SK-N-SH treated with all-trans-retinoic acid at 6 μM for 48 hours (cell line): ENCODE results near the gene FGF13.

Source experiments
- ATAC-seq: fragments of 200-7000 bp; cut with Tn5 transposase; 3 replicates; pipeline ENCODE4 v1.9.1; 2020; ENCODE audit warnings: mild to moderate bottlenecking, moderate library complexity
- ARNTL ChIP-seq: fragments of 450-650 bp; formaldehyde crosslinking; IDR thresholded peaks from 2 replicates; pipeline ENCODE4 v1.5.0; 2020; ENCODE audit warnings: low read depth, mild to moderate bottlenecking, moderate library complexity, borderline replicate concordance
- BACH2 ChIP-seq: fragments of 250-450 bp; sonication (Bioruptor Pico); IDR thresholded peaks from 2 replicates; pipeline ENCODE4 v1.9.0; 2021; ENCODE audit warnings: mild to moderate bottlenecking, borderline replicate concordance
- CREB5 ChIP-seq: fragments of 250-450 bp; sonication (Bioruptor Pico); IDR thresholded peaks from 2 replicates; pipeline ENCODE4 v1.5.1; 2020; ENCODE audit warnings: low read depth, mild to moderate bottlenecking, moderate library complexity
- CSDC2 ChIP-seq: fragments of 250-450 bp; sonication (Bioruptor Pico); IDR thresholded peaks from 2 replicates; pipeline ENCODE4 v1.5.0; 2020; ENCODE audit warnings: mild to moderate bottlenecking, moderate library complexity
- CSRNP3 ChIP-seq: fragments of 250-450 bp; sonication (Bioruptor Pico); IDR thresholded peaks from 2 replicates; pipeline ENCODE4 v1.5.1; 2021; ENCODE audit warnings: mild to moderate bottlenecking, moderate library complexity
- GLIS3 ChIP-seq: fragments of 250-450 bp; sonication (Bioruptor Pico); IDR thresholded peaks from 2 replicates; pipeline ENCODE4 v1.5.0; 2020; ENCODE audit warnings: mild to moderate bottlenecking, moderate library complexity
- ISL1 ChIP-seq: fragments of 250-450 bp; sonication (Bioruptor Pico); IDR thresholded peaks from 2 replicates; pipeline ENCODE4 v2.1.2; 2022; ENCODE audit warnings: mild to moderate bottlenecking, moderate library complexity
- OSR1 ChIP-seq: fragments of 250-450 bp; sonication (Bioruptor Pico); IDR thresholded peaks from 2 replicates; pipeline ENCODE4 v1.8.0; 2022; ENCODE audit warnings: moderate library complexity, mild to moderate bottlenecking, inconsistent platforms
- PATZ1 ChIP-seq: fragments of 250-450 bp; sonication (Bioruptor Pico); IDR thresholded peaks from 2 replicates; pipeline ENCODE4 v1.8.0; 2020; ENCODE audit warnings: mild to moderate bottlenecking, moderate library complexity, borderline replicate concordance
- PPARA ChIP-seq: fragments of 250-450 bp; sonication (Bioruptor Pico); IDR thresholded peaks from 2 replicates; pipeline ENCODE4 v1.5.0; 2020; ENCODE audit warnings: mild to moderate bottlenecking, borderline replicate concordance
- RARB ChIP-seq: fragments of 250-450 bp; sonication (Bioruptor Pico); IDR thresholded peaks from 2 replicates; pipeline ENCODE4 v1.8.0; 2021; ENCODE audit warnings: mild to moderate bottlenecking, moderate library complexity
- SNAI2 ChIP-seq: fragments of 250-450 bp; sonication (Bioruptor Pico); IDR thresholded peaks from 2 replicates; pipeline ENCODE4 v1.5.0; 2020; ENCODE audit warnings: mild to moderate bottlenecking, moderate library complexity
- TOX ChIP-seq: fragments of 250-450 bp; sonication (Bioruptor Pico); IDR thresholded peaks from 2 replicates; pipeline ENCODE4 v1.8.0; 2021; ENCODE audit warnings: mild to moderate bottlenecking, moderate library complexity, borderline replicate concordance
- TSHZ2 ChIP-seq: fragments of 250-450 bp; sonication (Bioruptor Pico); IDR thresholded peaks from 2 replicates; pipeline ENCODE4 v1.5.0; 2020; ENCODE audit warnings: mild to moderate bottlenecking, moderate library complexity
- ZC3H10 ChIP-seq: fragments of 250-450 bp; sonication (Bioruptor Pico); IDR thresholded peaks from 2 replicates; pipeline ENCODE4 v1.5.1; 2021; ENCODE audit warnings: mild to moderate bottlenecking, moderate library complexity
- ZFP3 ChIP-seq: fragments of 250-450 bp; sonication (Bioruptor Pico); IDR thresholded peaks from 2 replicates; pipeline ENCODE4 v1.5.0; 2020; ENCODE audit warnings: mild to moderate bottlenecking, moderate library complexity
- ZFP30 ChIP-seq: fragments of 450-650 bp; formaldehyde crosslinking; IDR thresholded peaks from 2 replicates; pipeline ENCODE4 v1.5.0; 2022; ENCODE audit warnings: mild to moderate bottlenecking, moderate library complexity
- ZNF565 ChIP-seq: fragments of 450-650 bp; formaldehyde crosslinking; conservative IDR thresholded peaks from 2 replicates; pipeline ENCODE4 v1.5.0; 2020; ENCODE audit warnings: low read depth, mild to moderate bottlenecking, moderate library complexity
- ZNF8 ChIP-seq: fragments of 450-650 bp; formaldehyde crosslinking; IDR thresholded peaks from 2 replicates; pipeline ENCODE4 v1.5.0; 2020; ENCODE audit warnings: mild to moderate bottlenecking, moderate library complexity

Gene FGF13

GRCh38 chrX:138740341-138740740 lies 28.8 kb upstream of the FGF13 start:
- TF ChIP-seq PATZ1 (CRISPR knock-in tag) (no peak), GLIS3 (no peak), ARNTL (CRISPR knock-in tag) (no peak)
- TF ChIP-seq, all 23 proteins: peak for 0
- ATAC-seq: no peak

GRCh38 chrX:138723301-138723700 lies 11.8 kb upstream of the FGF13 start:
- no peak for ATAC-seq
- TF ChIP-seq ZNF565 (CRISPR knock-in tag): no peak
- no peak for TF ChIP-seq OSR1 (CRISPR knock-in tag)
- no peak for TF ChIP-seq CREB5 (CRISPR knock-in tag)
- TF ChIP-seq ARNTL (CRISPR knock-in tag): no peak
- TF ChIP-seq CSRNP3 (CRISPR knock-in tag): no peak
- no peak for TF ChIP-seq SNAI2 (CRISPR knock-in tag)
- no peak for TF ChIP-seq ZNF8 (CRISPR knock-in tag)
- TF ChIP-seq RARB (CRISPR knock-in tag): no peak
- TF ChIP-seq ZC3H10 (CRISPR knock-in tag): no peak
- no peak for TF ChIP-seq ZFP3 (CRISPR knock-in tag)

GRCh38 chrX:138719396-138719795 lies 7.9 kb upstream of the FGF13 start:
- TF ChIP-seq ZFP30 (CRISPR knock-in tag) (no peak), CSRNP3 (CRISPR knock-in tag) (no peak), GLIS3 (no peak), ISL1 (CRISPR knock-in tag) (no peak), CSDC2 (CRISPR knock-in tag) (no peak), ZFP3 (CRISPR knock-in tag) (no peak), BACH2 (no peak)
- TF ChIP-seq, all 23 proteins: peak for 0
- no peak for ATAC-seq

GRCh38 chrX:138718941-138719340 lies 7.4 kb upstream of the FGF13 start:
- ATAC-seq: no peak
- no peak for TF ChIP-seq ZNF565 (CRISPR knock-in tag)
- TF ChIP-seq TSHZ2: no peak
- no peak for TF ChIP-seq CSDC2 (CRISPR knock-in tag)
- TF ChIP-seq ZFP3 (CRISPR knock-in tag): no peak
- no peak for TF ChIP-seq TOX (CRISPR knock-in tag)
- no peak for TF ChIP-seq GLIS3
- no peak for TF ChIP-seq ZNF8 (CRISPR knock-in tag)
- TF ChIP-seq PPARA (CRISPR knock-in tag): no peak
- TF ChIP-seq SNAI2 (CRISPR knock-in tag): no peak
- no peak for TF ChIP-seq CREB5 (CRISPR knock-in tag)
- TF ChIP-seq PATZ1 (CRISPR knock-in tag): no peak
- no peak for TF ChIP-seq CSRNP3 (CRISPR knock-in tag)
- TF ChIP-seq ARNTL (CRISPR knock-in tag): no peak
